ENCODE data around the gene ENHO.

Gene ENHO

GRCh38 chr9:34568774-34569173, 46.0 kb upstream of the ENHO start:
- Histone ChIP-seq H3K36me3 (ENCODE audit: control insufficient read depth, insufficient read depth, low read length) (no peaks in the 10 kb centered on the region), H3K27me3 (replicated peaks; ENCODE audit: control insufficient read depth, insufficient read depth, low read length) (peaks cover 19% of the 10 kb centered on the region), H3K4me3 (replicated peaks; ENCODE audit: low read depth, low read length) (no peak overlapping the region)
- no peak for DNase-seq (ENCODE audit: extremely low read depth, insufficient read length)
- TF ChIP-seq CTCF (IDR thresholded peaks at IDR 0.05; ENCODE audit: insufficient read depth, low read length, poor library complexity, severe bottlenecking): no peak

GRCh38 chr9:34568133-34568532, 45.3 kb upstream of the ENHO start:
- H3K4me3 ChIP-seq (replicated peaks; ENCODE audit: low read depth, low read length): no peak overlapping the region
- DNase-seq (ENCODE audit: extremely low read depth, insufficient read length): no peak
- peaks cover 16% of the 10 kb centered on the region for H3K27me3 ChIP-seq (replicated peaks; ENCODE audit: control insufficient read depth, insufficient read depth, low read length)
- H3K36me3 ChIP-seq (ENCODE audit: control insufficient read depth, insufficient read depth, low read length): no peaks in the 10 kb centered on the region
- TF ChIP-seq CTCF (IDR thresholded peaks at IDR 0.05; ENCODE audit: insufficient read depth, low read length, poor library complexity, severe bottlenecking): no peak

GRCh38 chr9:34566972-34567371, 44.2 kb upstream of the ENHO start:
- Histone ChIP-seq H3K36me3 (ENCODE audit: control insufficient read depth, insufficient read depth, low read length) (no peaks in the 10 kb centered on the region), H3K27me3 (replicated peaks; ENCODE audit: control insufficient read depth, insufficient read depth, low read length) (peaks cover 15% of the 10 kb centered on the region), H3K4me3 (replicated peaks; ENCODE audit: low read depth, low read length) (no peak overlapping the region)
- no peak for DNase-seq (ENCODE audit: extremely low read depth, insufficient read length)
- no peak for TF ChIP-seq CTCF (IDR thresholded peaks at IDR 0.05; ENCODE audit: insufficient read depth, low read length, poor library complexity, severe bottlenecking)

DNA sequence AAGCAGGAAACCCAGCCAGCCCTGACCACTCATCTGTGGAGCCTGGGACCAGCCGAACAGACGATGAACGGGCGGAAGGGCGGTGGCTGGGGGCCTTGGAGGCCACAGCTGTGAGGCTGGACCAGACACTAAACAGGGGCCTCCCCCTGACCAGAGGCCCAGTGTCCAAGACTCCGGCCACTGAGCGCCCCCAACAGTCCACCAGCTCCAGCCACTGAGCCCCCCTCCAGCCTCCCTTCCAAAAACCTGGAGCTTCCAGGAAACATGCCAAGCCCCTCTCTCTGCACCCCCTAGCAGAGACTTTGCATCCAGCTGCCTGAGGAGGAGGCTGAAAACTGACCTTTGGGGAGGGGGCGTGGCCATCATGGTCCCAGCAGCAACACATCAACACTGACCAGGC, 43.5 kb upstream of the ENHO start:
- no peak for DNase-seq (ENCODE audit: extremely low read depth, insufficient read length)
- TF ChIP-seq CTCF (IDR thresholded peaks at IDR 0.05; ENCODE audit: insufficient read depth, low read length, poor library complexity, severe bottlenecking): no peak
- H3K36me3 ChIP-seq (ENCODE audit: control insufficient read depth, insufficient read depth, low read length): no peaks in the 10 kb centered on the region
- peaks cover 15% of the 10 kb centered on the region for H3K27me3 ChIP-seq (replicated peaks; ENCODE audit: control insufficient read depth, insufficient read depth, low read length)
- no peak overlapping the region for H3K4me3 ChIP-seq (replicated peaks; ENCODE audit: low read depth, low read length)

DNA sequence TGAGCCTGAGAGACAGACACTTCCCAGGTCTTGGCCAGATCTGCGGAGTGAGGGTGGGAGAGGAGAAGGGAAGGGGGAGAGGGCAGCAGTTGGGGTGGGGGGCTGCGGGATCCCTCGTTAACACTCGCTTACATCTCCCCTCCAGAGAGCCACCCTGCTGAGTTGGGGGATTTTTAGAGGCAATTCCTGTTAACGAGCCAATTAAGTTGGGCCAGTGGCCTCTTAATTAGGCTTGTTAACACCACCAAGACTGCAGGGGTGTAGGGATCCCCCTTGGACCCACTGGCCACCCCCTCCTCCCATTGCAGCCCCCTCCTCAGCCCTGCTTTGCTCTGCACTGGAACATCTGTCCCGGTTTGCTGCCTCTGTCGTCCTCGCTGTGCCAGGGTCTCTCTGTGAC, 43.1 kb upstream of the ENHO start:
- no peak for DNase-seq (ENCODE audit: extremely low read depth, insufficient read length)
- Histone ChIP-seq H3K36me3 (ENCODE audit: control insufficient read depth, insufficient read depth, low read length) (no peaks in the 10 kb centered on the region), H3K4me3 (replicated peaks; ENCODE audit: low read depth, low read length) (no peak overlapping the region), H3K27me3 (replicated peaks; ENCODE audit: control insufficient read depth, insufficient read depth, low read length) (peaks cover 15% of the 10 kb centered on the region)
- TF ChIP-seq CTCF (IDR thresholded peaks at IDR 0.05; ENCODE audit: insufficient read depth, low read length, poor library complexity, severe bottlenecking): no peak

DNA sequence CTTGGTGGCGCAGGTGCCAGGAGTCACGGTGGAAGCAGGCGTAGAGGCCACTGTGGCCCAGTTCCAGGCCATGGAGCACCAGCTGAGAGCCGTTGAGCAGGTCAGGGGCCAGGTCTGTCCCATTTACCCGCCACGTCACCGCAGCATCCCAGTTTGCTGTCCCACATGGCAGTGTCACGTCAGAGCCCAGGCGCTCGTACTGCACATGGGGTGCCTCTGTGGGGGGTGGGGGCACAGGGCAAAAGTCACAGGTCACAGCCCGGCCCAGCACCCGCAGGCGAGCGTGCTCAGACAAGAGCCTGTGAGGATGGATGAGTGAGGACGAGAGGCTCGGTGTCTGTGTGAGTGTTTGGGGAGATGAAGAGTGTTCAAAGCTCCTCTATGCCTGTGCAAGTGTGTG, 41.8 kb upstream of the ENHO start:
- Histone ChIP-seq H3K27me3 (replicated peaks; ENCODE audit: control insufficient read depth, insufficient read depth, low read length) (peaks cover 16% of the 10 kb centered on the region), H3K4me3 (replicated peaks; ENCODE audit: low read depth, low read length) (no peak overlapping the region), H3K36me3 (ENCODE audit: control insufficient read depth, insufficient read depth, low read length) (no peaks in the 10 kb centered on the region)
- no peak for DNase-seq (ENCODE audit: extremely low read depth, insufficient read length)
- TF ChIP-seq CTCF (IDR thresholded peaks at IDR 0.05; ENCODE audit: insufficient read depth, low read length, poor library complexity, severe bottlenecking): no peak

Data from GM06990 (cell line).